PFSK-1 (cell line): ENCODE data around the gene ZNF485.

Source experiments
- POLR2AphosphoS5 ChIP-seq: IDR thresholded peaks from 2 replicates; pipeline ENCODE4 v1.6.1; 2012; ENCODE audit warnings: low read depth, mild to moderate bottlenecking, control low read depth, low read length, moderate library complexity
- REST ChIP-seq, 2 experiments: IDR thresholded peaks; 2 replicates each; pipeline versions ENCODE4 v1.6.1 to v1.8.0; 2011 to 2012; ENCODE audit warnings: low read depth in 2 of 2, low read length in 2 of 2, control low read depth in 1 of 2, inconsistent platforms in 1 of 2, mild to moderate bottlenecking in 1 of 2, moderate library complexity in 1 of 2; ENCODE audit not compliant: insufficient read depth in 1 of 2
- SIN3A ChIP-seq: IDR thresholded peaks from 2 replicates; pipeline ENCODE4 v1.6.1; 2012; ENCODE audit warnings: mild to moderate bottlenecking, low read length, moderate library complexity, borderline replicate concordance; ENCODE audit not compliant: insufficient read depth

- TF ChIP-seq SIN3A (no peak), POLR2AphosphoS5 (no peak), REST (IDR thresholded peaks at IDR 0.05; ENCODE audit: insufficient read depth in 1 of 2, low read depth in 2 of 2, low read length in 2 of 2) (no peak)
Observed at GRCh38 chr10:43647576-43647975, 41.3 kb downstream of the ZNF485 start.
